Liver (tissue), 9 donors: ENCODE data around the gene ARHGEF3. TPM values are rescaled to one million over a fixed set of nuclear protein-coding genes. Genes with fewer than 3 reads are reported as not detected.
A peak's percentile ranks its signal among the peaks of the same experiment; 100 is the strongest.

Experiments used
- DNase-seq: peaks from one replicate; pipeline ENCODE4 v3.0.0-alpha.2; 2017; ENCODE audit warnings: low spot score
- H3K27ac ChIP-seq, 2 donors: one replicate each; pipeline ENCODE4 v1.7.0; 2013; ENCODE audit warnings: inconsistent platforms in 2 of 2, low read length in 2 of 2, control low read depth in 1 of 2, low read depth in 1 of 2, mild to moderate bottlenecking in 1 of 2
- H3K27me3 ChIP-seq, 4 donors: one replicate each; pipeline versions ENCODE4 v1.6.1 to v1.7.0; 2013; ENCODE audit warnings: low read length in 3 of 4, inconsistent platforms in 1 of 4, mild to moderate bottlenecking in 1 of 4, moderate library complexity in 1 of 4; ENCODE audit not compliant: control insufficient read depth in 4 of 4, insufficient read depth in 4 of 4
- H3K36me3 ChIP-seq, 4 donors: one replicate each; pipeline versions ENCODE4 v1.6.1 to v1.7.0; 2013; ENCODE audit warnings: low read length in 3 of 4, mild to moderate bottlenecking in 3 of 4, low read depth in 1 of 4, moderate library complexity in 1 of 4; ENCODE audit not compliant: control insufficient read depth in 4 of 4, insufficient read depth in 3 of 4
- H3K4me1 ChIP-seq, 4 donors: one replicate each; pipeline versions ENCODE4 v1.6.1 to v1.7.0; 2013; ENCODE audit warnings: low read length in 3 of 4, mild to moderate bottlenecking in 3 of 4, moderate library complexity in 1 of 4; ENCODE audit not compliant: control insufficient read depth in 4 of 4, insufficient read depth in 4 of 4
- H3K4me3 ChIP-seq, 3 donors: one replicate each; pipeline versions ENCODE4 v1.6.1 to v1.7.0; 2013; ENCODE audit warnings: low read length in 3 of 3, control low read depth in 1 of 3, low read depth in 1 of 3, mild to moderate bottlenecking in 1 of 3
- H3K9ac ChIP-seq, 2 donors: one replicate each; pipeline ENCODE4 v1.7.0; 2013; ENCODE audit warnings: low read length in 2 of 2, mild to moderate bottlenecking in 2 of 2, moderate library complexity in 2 of 2, control low read depth in 1 of 2, low read depth in 1 of 2
- H3K9me3 ChIP-seq, 4 donors: one replicate each; pipeline versions ENCODE4 v1.6.1 to v1.7.0; 2013; ENCODE audit warnings: low read length in 3 of 4; ENCODE audit not compliant: control insufficient read depth in 4 of 4
- ATF3 ChIP-seq: IDR thresholded peaks from 2 replicates; pipeline ENCODE4 v1.6.1; 2016; ENCODE audit warnings: antibody characterized with exemption
- CTCF ChIP-seq: fragments of 150-350 bp; IDR thresholded peaks from 2 replicates; pipeline ENCODE4 v1.5.1; 2017; ENCODE audit warnings: improper control_type of control experiment, low read depth, low read length; ENCODE audit not compliant: missing input control
- EGR1 ChIP-seq, 2 donors: IDR thresholded peaks; 2 replicates each; pipeline ENCODE4 v1.6.1; 2016 to 2018; ENCODE audit warnings: antibody characterized with exemption in 2 of 2, low read depth in 2 of 2
- FOXA1 ChIP-seq: IDR thresholded peaks from 2 replicates; pipeline ENCODE4 v1.6.1; 2016; ENCODE audit warnings: antibody characterized with exemption
- FOXA2 ChIP-seq: IDR thresholded peaks from 2 replicates; pipeline ENCODE4 v1.6.1; 2016; ENCODE audit warnings: antibody characterized with exemption
- GABPA ChIP-seq, 2 donors: IDR thresholded peaks in 1 of 2; conservative IDR thresholded peaks in 1 of 2; 2 replicates each; pipeline ENCODE4 v1.6.1; 2016; ENCODE audit warnings: antibody characterized with exemption in 2 of 2, mild to moderate bottlenecking in 1 of 2, moderate library complexity in 1 of 2
- HNF4G ChIP-seq: IDR thresholded peaks from 2 replicates; pipeline ENCODE4 v1.6.1; 2016; ENCODE audit warnings: antibody characterized with exemption
- JUND ChIP-seq, 2 donors: IDR thresholded peaks; 2 replicates each; pipeline ENCODE4 v1.6.1; 2016; ENCODE audit warnings: antibody characterized with exemption in 2 of 2
- MAX ChIP-seq: IDR thresholded peaks from 2 replicates; pipeline ENCODE4 v1.6.1; 2016; ENCODE audit warnings: antibody characterized with exemption
- NR2F2 ChIP-seq: IDR thresholded peaks from 2 replicates; pipeline ENCODE4 v1.6.1; 2016; ENCODE audit warnings: antibody characterized with exemption
- RAD21 ChIP-seq, 2 donors: IDR thresholded peaks; 2 replicates each; pipeline ENCODE4 v1.6.1; 2016; ENCODE audit warnings: antibody characterized with exemption in 2 of 2, mild to moderate bottlenecking in 2 of 2
- REST ChIP-seq: IDR thresholded peaks from 2 replicates; pipeline ENCODE4 v1.6.1; 2016; ENCODE audit warnings: antibody characterized with exemption, mild to moderate bottlenecking
- RXRA ChIP-seq, 2 donors: IDR thresholded peaks; 2 replicates each; pipeline ENCODE4 v1.6.1; 2017 to 2018; ENCODE audit warnings: antibody characterized with exemption in 2 of 2, mild to moderate bottlenecking in 1 of 2
- SP1 ChIP-seq: IDR thresholded peaks from 2 replicates; pipeline ENCODE4 v1.6.1; 2018; ENCODE audit warnings: antibody characterized with exemption, mild to moderate bottlenecking
- TAF1 ChIP-seq: conservative IDR thresholded peaks from 2 replicates; pipeline ENCODE4 v1.6.1; 2016; ENCODE audit warnings: antibody characterized with exemption, mild to moderate bottlenecking
- YY1 ChIP-seq: IDR thresholded peaks from 2 replicates; pipeline ENCODE4 v1.6.1; 2016; ENCODE audit warnings: antibody characterized with exemption, mild to moderate bottlenecking
- ZBTB33 ChIP-seq: IDR thresholded peaks from 2 replicates; pipeline ENCODE4 v1.6.1; 2016; ENCODE audit warnings: antibody characterized with exemption
- WGBS: extraction: QIAGEN DNeasy Blood & Tissue Kit; methylation state at CpG from one replicate; pipeline ENCODE4 v1.1.7; 2013; 5-methylcytosine and 5-hydroxymethylcytosine counted together
- polyA plus RNA-seq, 2 donors: library from polyadenylated mRNA; stranded (reverse) in 1 of 2; unstranded in 1 of 2; fragments of 200-250 nt in 1 of 2; fragments of >200 nt in 1 of 2; fragmentation: Nextera tagmentation in 1 of 2; extraction: Ambion mirVana in 1 of 2; gene quantifications; one replicate each; pipeline versions ENCODE4 v1.2.1 to v1.2.3, GENCODE V29; 2013 to 2015
- total RNA-seq, 2 donors: library from RNA; depleted of rRNA; stranded (reverse); fragments of >200 nt; gene quantifications; one replicate each; pipeline ENCODE4 v1.2.3, GENCODE V29; 2014
- donor health status: healthy.
- donor health status: healthy.
- donor health status: healthy.
- donor health status: healthy.
- donor health status: healthy.

Gene ARHGEF3
- total RNA-seq (1 to 10 TPM; 2.4 to 7.9 TPM), polyA plus RNA-seq (1 to 10 TPM; 1.6 to 1.7 TPM)

GRCh38 chr3:56801662-56802377, at the start of gene ARHGEF3:
Gene ARHGEF3, minus strand, starts transcription at chr3:56801949. Its CDS starts 151 bp downstream, at chr3:56801798.
- WGBS: 2% methylated on average over 60 of the region's 60 CpGs
- peaks cover 0 to 19% (median 13%) of the 10 kb centered on the region in 4 donors for H3K4me1 ChIP-seq

More at GRCh38 chr3:56801662-56802377, at the start of gene ARHGEF3:
- peak; percentile 86 for DNase-seq
- H3K27me3 ChIP-seq: no peaks in the 10 kb centered on the region
- TF ChIP-seq HNF4G (no peak), SP1 (peak; percentile 27), RAD21 (IDR thresholded peaks at IDR 0.05) (peak; percentile 64 to 73), EGR1 (IDR thresholded peaks at IDR 0.05; ENCODE audit: low read depth in 2 of 2) (no peak), ATF3 (no peak), FOXA2 (no peak), TAF1 (no peak), ZBTB33 (no peak), FOXA1 (no peak), REST (no peak), YY1 (peak; percentile 1), GABPA (IDR thresholded peaks at IDR 0.05 in 1 of 2, conservative IDR thresholded peaks at IDR 0.05 in 1 of 2) (no peak), NR2F2 (no peak), RXRA (IDR thresholded peaks at IDR 0.05) (peak; percentile 10 to 27), MAX (peak; percentile 28), JUND (IDR thresholded peaks at IDR 0.05) (no peak), CTCF (peak; percentile 46)
- peak within 1 kb of the TSS; percentile 64 to 74 (median 64) for H3K4me3 ChIP-seq
- no peaks in the 10 kb centered on the region for H3K36me3 ChIP-seq
- H3K27ac ChIP-seq: peak within 1 kb of the TSS in 1 of 2 donors; percentile 48
- no peaks in the 10 kb centered on the region for H3K9me3 ChIP-seq
- H3K9ac ChIP-seq: peak within 1 kb of the TSS in 1 of 2 donors; percentile 55
